Type B pancreatic cell (in vitro differentiated cells): ENCODE data around the gene CTNNA3. TPM values are rescaled to one million over a fixed set of nuclear protein-coding genes. Genes with fewer than 3 reads are reported as not detected.

Source experiments
- DNase-seq: peaks from one replicate; pipeline ENCODE4 v3.0.0; 2021; ENCODE audit warnings: mixed read lengths; ENCODE audit not compliant: unreplicated experiment; ENCODE audit errors: extremely low spot score
- H3K27ac Mint-ChIP-seq: 2 replicates; pipeline ENCODE4 v1.8.0; 2021; ENCODE audit warnings: mild to moderate bottlenecking, mixed read lengths
- H3K27me3 Mint-ChIP-seq: 2 replicates; pipeline ENCODE4 v1.8.0; 2021; ENCODE audit warnings: mixed read lengths
- H3K36me3 Mint-ChIP-seq: 2 replicates; pipeline ENCODE4 v1.8.0; 2021; ENCODE audit warnings: mixed read lengths
- H3K4me1 Mint-ChIP-seq: one replicate; pipeline ENCODE4 v1.8.0; 2021; ENCODE audit warnings: mixed read lengths; ENCODE audit not compliant: unreplicated experiment
- H3K4me3 Mint-ChIP-seq: 2 replicates; pipeline ENCODE4 v1.8.0; 2021; ENCODE audit warnings: mild to moderate bottlenecking, mixed read lengths
- H3K9me3 Mint-ChIP-seq: 2 replicates; pipeline ENCODE4 v1.8.0; 2021; ENCODE audit warnings: mixed read lengths
- total RNA-seq: library from RNA; stranded (reverse); gene quantifications from 2 replicates; pipeline ENCODE4 v1.2.1, GENCODE V29; 2021; ENCODE audit warnings: low replicate concordance
- TF ChIP-seq, protein P1 (sequence below): fragments of 200-600 bp; sonication (generic); conservative IDR thresholded peaks from 2 replicates; pipeline ENCODE4 v1.5.0; 2021; ENCODE audit warnings: antibody characterized with exemption, mild to moderate bottlenecking

Gene CTNNA3
- total RNA-seq, 1 donor from 2014 or later = 2.6 TPM

DNA sequence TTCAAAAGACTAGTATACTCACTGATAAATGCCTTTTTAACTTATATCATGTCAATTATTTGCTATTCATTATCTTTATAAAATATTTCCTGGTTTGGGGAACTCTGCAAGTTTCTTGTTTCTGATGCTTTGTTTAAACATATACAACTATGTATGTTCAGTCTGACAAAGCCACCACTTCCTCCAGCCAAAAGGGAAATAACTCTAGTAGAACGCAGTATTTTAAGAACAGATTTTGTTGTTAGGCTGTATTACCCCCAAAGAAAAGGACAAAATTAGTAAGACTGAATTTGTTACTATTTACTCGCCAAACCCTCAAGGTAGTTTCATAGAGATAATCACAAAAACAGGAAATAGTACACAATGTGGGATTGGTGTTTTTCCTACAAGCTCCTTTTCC, 691.3 kb downstream of the CTNNA3 start:
- DNase-seq = no peak
- Mint-ChIP-seq H3K4me3 (no peak overlapping the region), H3K4me1 (peaks cover 3% of the 10 kb centered on the region), H3K27ac (no peak overlapping the region), H3K27me3 (no peaks in the 10 kb centered on the region), H3K36me3 (no peaks in the 10 kb centered on the region), H3K9me3 (no peaks in the 10 kb centered on the region)
- TF ChIP-seq, protein P1, sequence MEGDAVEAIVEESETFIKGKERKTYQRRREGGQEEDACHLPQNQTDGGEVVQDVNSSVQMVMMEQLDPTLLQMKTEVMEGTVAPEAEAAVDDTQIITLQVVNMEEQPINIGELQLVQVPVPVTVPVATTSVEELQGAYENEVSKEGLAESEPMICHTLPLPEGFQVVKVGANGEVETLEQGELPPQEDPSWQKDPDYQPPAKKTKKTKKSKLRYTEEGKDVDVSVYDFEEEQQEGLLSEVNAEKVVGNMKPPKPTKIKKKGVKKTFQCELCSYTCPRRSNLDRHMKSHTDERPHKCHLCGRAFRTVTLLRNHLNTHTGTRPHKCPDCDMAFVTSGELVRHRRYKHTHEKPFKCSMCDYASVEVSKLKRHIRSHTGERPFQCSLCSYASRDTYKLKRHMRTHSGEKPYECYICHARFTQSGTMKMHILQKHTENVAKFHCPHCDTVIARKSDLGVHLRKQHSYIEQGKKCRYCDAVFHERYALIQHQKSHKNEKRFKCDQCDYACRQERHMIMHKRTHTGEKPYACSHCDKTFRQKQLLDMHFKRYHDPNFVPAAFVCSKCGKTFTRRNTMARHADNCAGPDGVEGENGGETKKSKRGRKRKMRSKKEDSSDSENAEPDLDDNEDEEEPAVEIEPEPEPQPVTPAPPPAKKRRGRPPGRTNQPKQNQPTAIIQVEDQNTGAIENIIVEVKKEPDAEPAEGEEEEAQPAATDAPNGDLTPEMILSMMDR = no peak

DNA sequence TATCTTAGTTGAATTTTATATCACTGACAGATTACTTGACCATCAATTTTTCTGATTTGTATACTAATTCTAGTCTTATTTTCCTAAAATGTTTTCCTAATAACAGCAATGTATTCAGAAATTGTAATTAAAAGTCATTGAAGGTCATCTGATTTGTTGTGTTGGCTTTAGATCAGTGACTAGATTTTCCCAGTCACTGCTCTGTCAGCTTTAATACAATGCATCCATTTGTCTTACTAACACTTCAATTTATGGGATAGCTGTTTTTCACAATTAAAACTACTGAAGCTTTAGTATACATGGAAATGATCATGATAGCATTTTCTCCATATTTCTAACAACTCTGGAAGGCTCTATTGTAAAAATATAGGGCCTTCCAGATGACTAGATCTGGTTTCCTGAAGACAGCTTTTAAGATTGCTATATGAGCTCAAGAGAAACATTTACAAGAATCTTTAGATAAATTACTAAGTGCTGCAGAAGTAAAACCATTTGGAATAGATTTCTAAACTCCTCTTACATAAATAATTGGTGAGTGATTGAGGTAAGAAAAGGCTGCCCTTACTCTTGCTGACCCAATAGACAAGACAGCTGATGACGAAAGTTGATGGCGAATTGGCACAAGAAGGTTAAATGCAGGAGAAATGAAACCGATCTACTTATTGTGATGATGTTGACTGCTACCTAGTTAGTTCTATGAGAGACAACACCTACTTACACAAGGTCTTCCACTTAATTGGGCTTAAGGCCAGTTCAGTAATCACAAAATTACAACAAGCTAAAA, 696.0 kb downstream of the CTNNA3 start:
- Mint-ChIP-seq H3K27ac (no peak overlapping the region), H3K36me3 (no peaks in the 10 kb centered on the region), H3K9me3 (no peaks in the 10 kb centered on the region), H3K4me1 (peaks cover 3% of the 10 kb centered on the region), H3K27me3 (no peaks in the 10 kb centered on the region), H3K4me3 (no peak overlapping the region)
- no peak for DNase-seq
- TF ChIP-seq, protein P1 = no peak

GRCh38 chr10:66996996-66997395, 699.0 kb downstream of the CTNNA3 start:
- H3K4me3 Mint-ChIP-seq = no peak overlapping the region
- TF ChIP-seq, protein P1 = no peak
- peaks cover 3% of the 10 kb centered on the region for H3K4me1 Mint-ChIP-seq
- peaks cover 3% of the 10 kb centered on the region for H3K27me3 Mint-ChIP-seq
- no peak for DNase-seq
- H3K36me3 Mint-ChIP-seq = no peaks in the 10 kb centered on the region
- H3K9me3 Mint-ChIP-seq = no peaks in the 10 kb centered on the region
- H3K27ac Mint-ChIP-seq = no peak overlapping the region

- TF ChIP-seq, protein P1 = no peak
- Mint-ChIP-seq H3K27ac (no peak overlapping the region), H3K27me3 (peaks cover 3% of the 10 kb centered on the region), H3K9me3 (no peaks in the 10 kb centered on the region), H3K36me3 (no peaks in the 10 kb centered on the region), H3K4me1 (no peaks in the 10 kb centered on the region), H3K4me3 (no peak overlapping the region)
- DNase-seq = no peak
Measured at GRCh38 chr10:66990143-66990830, 705.7 kb downstream of the CTNNA3 start.

- Mint-ChIP-seq H3K9me3 (no peaks in the 10 kb centered on the region), H3K36me3 (no peaks in the 10 kb centered on the region), H3K4me1 (no peaks in the 10 kb centered on the region), H3K27me3 (no peaks in the 10 kb centered on the region), H3K4me3 (no peak overlapping the region), H3K27ac (no peak overlapping the region)
- TF ChIP-seq, protein P1 = no peak
- DNase-seq = no peak
Measured at GRCh38 chr10:66983475-66983818, 712.5 kb downstream of the CTNNA3 start.
